Activated CD8-positive, alpha-beta T cell treated with anti-CD3 and anti-CD28 coated beads for 36 hours (primary cell): Measurements from ENCODE around the gene ZDHHC17. TPM values are rescaled to one million over a fixed set of nuclear protein-coding genes. Genes with fewer than 3 reads are reported as not detected.

Source experiments
- ATAC-seq: fragments of 200-7000 bp; cut with Tn5 transposase; one replicate; pipeline ENCODE4 v1.10.0; 2021; ENCODE audit warnings: mild to moderate bottlenecking, moderate library complexity
- CTCF ChIA-PET: fragments of 350-600 bp; sonication (Branson Sonifier 250); formaldehyde crosslinking; loops from one replicate; lab custom pipeline; 2021; ENCODE audit warnings: antibody characterized with exemption; lab: Charles Lee
- POLR2A ChIA-PET: fragments of 350-600 bp; sonication (Branson Sonifier 250); formaldehyde crosslinking; loops from one replicate; lab custom pipeline; 2021; ENCODE audit warnings: antibody characterized with exemption; lab: Charles Lee
- DNase-seq: peaks from one replicate; pipeline ENCODE4 v3.0.0-alpha.2; 2020
- H3K27ac Mint-ChIP-seq: one replicate; pipeline ENCODE4 v1.8.0; 2021; ENCODE audit warnings: mild to moderate bottlenecking, mixed read lengths
- H3K27me3 Mint-ChIP-seq: one replicate; pipeline ENCODE4 v1.8.0; 2021; ENCODE audit warnings: mixed read lengths
- H3K36me3 Mint-ChIP-seq: one replicate; pipeline ENCODE4 v1.8.0; 2021; ENCODE audit warnings: low read depth, mixed read lengths
- H3K4me1 Mint-ChIP-seq: one replicate; pipeline ENCODE4 v1.8.0; 2021; ENCODE audit warnings: low read depth, mixed read lengths
- H3K4me3 Mint-ChIP-seq: one replicate; pipeline ENCODE4 v1.8.0; 2021; ENCODE audit warnings: mild to moderate bottlenecking, moderate library complexity, mixed read lengths
- H3K9me3 Mint-ChIP-seq: one replicate; pipeline ENCODE4 v1.8.0; 2021; ENCODE audit warnings: mixed read lengths
- intact Hi-C: fragments of 100-400 bp; cut with micrococcal nuclease; formaldehyde crosslinking; loops from one replicate; pipeline ENCODE4 v1.10.0; 2022
- total RNA-seq, 2 experiments: library from RNA; stranded (reverse); gene quantifications; one replicate each; pipeline ENCODE4 v1.2.3, GENCODE V29; 2021
- TF ChIP-seq, protein P1 (sequence below): fragments of 200-600 bp; IDR thresholded peaks from one replicate; pipeline ENCODE4 v1.8.0; 2022; ENCODE audit warnings: antibody characterized with exemption, mild to moderate bottlenecking

Gene ZDHHC17, protein sequence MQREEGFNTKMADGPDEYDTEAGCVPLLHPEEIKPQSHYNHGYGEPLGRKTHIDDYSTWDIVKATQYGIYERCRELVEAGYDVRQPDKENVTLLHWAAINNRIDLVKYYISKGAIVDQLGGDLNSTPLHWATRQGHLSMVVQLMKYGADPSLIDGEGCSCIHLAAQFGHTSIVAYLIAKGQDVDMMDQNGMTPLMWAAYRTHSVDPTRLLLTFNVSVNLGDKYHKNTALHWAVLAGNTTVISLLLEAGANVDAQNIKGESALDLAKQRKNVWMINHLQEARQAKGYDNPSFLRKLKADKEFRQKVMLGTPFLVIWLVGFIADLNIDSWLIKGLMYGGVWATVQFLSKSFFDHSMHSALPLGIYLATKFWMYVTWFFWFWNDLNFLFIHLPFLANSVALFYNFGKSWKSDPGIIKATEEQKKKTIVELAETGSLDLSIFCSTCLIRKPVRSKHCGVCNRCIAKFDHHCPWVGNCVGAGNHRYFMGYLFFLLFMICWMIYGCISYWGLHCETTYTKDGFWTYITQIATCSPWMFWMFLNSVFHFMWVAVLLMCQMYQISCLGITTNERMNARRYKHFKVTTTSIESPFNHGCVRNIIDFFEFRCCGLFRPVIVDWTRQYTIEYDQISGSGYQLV
- total RNA-seq = 10 to 100 TPM; 20.8 to 22.4 TPM

DNA sequence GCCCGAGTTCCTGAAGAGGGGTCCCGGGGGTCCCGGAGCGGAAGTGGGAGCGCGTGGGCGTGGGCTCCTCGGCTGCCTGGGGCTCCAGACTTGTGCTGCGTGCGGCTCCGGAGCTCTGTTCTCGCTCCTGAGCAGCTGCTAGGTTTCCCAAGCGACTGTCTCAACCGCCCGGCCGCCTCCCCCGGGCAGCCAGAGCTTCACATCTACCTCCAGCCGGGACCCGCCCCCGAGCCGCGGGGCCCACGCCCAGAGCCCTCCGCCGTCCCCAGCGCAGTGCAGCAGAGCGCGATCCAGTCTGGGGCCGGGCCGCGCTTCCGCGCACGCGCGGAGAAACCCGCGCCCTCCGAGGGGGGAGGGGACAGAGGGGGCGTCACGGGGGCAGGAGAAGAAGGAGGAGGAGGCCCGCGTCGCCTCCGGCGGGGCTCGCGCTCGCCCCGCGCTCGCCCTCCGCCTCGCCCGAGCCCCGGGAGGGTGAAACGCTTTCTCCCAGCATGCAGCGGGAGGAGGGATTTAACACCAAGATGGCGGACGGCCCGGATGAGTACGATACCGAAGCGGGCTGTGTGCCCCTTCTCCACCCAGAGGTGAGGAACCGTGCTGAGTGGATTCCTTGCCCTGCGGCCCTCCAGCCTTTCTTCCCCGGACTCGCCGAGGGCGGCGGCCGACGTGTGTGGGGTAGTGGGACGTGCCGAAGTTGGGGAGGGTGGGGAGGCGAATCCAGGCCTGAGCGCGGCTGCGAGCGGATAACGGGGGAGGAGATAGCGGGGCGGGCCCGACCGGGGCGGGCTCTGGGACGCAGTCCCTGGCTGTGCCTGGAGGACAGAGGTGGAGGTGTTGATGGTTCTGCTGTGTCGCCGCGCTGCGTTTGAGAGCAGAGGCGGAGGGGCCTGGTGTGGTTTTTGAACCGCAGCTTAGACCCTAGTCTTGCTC, at the start of gene ZDHHC17:
TSS of gene ZDHHC17 (plus strand) at position 370 of the 930 bp plus-strand sequence. CDS start at position 492, 122 bp downstream.
- Mint-ChIP-seq H3K27ac (peak within 1 kb of the TSS; percentile 95), H3K4me3 (peak within 1 kb of the TSS; percentile 90), H3K4me1 (peaks cover 39% of the 10 kb centered on the region), H3K36me3 (peaks cover 3% of the 10 kb centered on the region), H3K27me3 (no peaks in the 10 kb centered on the region), H3K9me3 (no peaks in the 10 kb centered on the region)
- ChIA-PET CTCF (interaction anchor here (1.1 to 2.1 kb wide), 4 partner anchors 26 to 142 kb away, joined by 3 to 8 read pairs (median 4); no protein-coding TSS in a partner anchor), POLR2A (interaction anchor here (0.7 to 2.2 kb wide), 5 partner anchors 12 to 205 kb away, joined by 3 to 7 read pairs (median 4); partner anchors contain the start of gene OSBPL8)
- DNase-seq (peak; percentile 89), ATAC-seq (peak; percentile 87)
- intact Hi-C loops = no loop called here
- TF ChIP-seq, protein P1, sequence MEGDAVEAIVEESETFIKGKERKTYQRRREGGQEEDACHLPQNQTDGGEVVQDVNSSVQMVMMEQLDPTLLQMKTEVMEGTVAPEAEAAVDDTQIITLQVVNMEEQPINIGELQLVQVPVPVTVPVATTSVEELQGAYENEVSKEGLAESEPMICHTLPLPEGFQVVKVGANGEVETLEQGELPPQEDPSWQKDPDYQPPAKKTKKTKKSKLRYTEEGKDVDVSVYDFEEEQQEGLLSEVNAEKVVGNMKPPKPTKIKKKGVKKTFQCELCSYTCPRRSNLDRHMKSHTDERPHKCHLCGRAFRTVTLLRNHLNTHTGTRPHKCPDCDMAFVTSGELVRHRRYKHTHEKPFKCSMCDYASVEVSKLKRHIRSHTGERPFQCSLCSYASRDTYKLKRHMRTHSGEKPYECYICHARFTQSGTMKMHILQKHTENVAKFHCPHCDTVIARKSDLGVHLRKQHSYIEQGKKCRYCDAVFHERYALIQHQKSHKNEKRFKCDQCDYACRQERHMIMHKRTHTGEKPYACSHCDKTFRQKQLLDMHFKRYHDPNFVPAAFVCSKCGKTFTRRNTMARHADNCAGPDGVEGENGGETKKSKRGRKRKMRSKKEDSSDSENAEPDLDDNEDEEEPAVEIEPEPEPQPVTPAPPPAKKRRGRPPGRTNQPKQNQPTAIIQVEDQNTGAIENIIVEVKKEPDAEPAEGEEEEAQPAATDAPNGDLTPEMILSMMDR = no peak

- CTCF ChIA-PET = no interaction called here
These were observed 49.5 kb upstream of the ZDHHC17 start for GRCh38 chr12:76714415-76714814.

GRCh38 chr12:76714861-76715260, 49.1 kb upstream of the ZDHHC17 start:
- intact Hi-C loops = no loop called here
- Mint-ChIP-seq H3K36me3 (no peaks in the 10 kb centered on the region), H3K27ac (no peak overlapping the region), H3K4me3 (no peak overlapping the region), H3K4me1 (no peaks in the 10 kb centered on the region), H3K27me3 (no peaks in the 10 kb centered on the region), H3K9me3 (no peaks in the 10 kb centered on the region)
- DNase-seq (no peak), ATAC-seq (no peak)
- TF ChIP-seq, protein P1 = no peak
- ChIA-PET CTCF (no interaction called here), POLR2A (interaction anchor here (0.5 kb wide), 1 partner anchor 250 kb away, joined by 3 read pairs; no protein-coding TSS in a partner anchor)

More at GRCh38 chr12:76714415-76714814, 49.5 kb upstream of the ZDHHC17 start:
- Mint-ChIP-seq H3K9me3 (no peaks in the 10 kb centered on the region), H3K27me3 (no peaks in the 10 kb centered on the region), H3K36me3 (no peaks in the 10 kb centered on the region), H3K4me3 (no peak overlapping the region), H3K4me1 (no peaks in the 10 kb centered on the region), H3K27ac (no peak overlapping the region)
- DNase-seq = no peak
- POLR2A ChIA-PET = no interaction called here
- intact Hi-C loops = no loop called here
- no peak for ATAC-seq
- TF ChIP-seq, protein P1 = no peak

GRCh38 chr12:76715332-76715731, 48.6 kb upstream of the ZDHHC17 start:
- H3K9me3 Mint-ChIP-seq = no peaks in the 10 kb centered on the region
- no peaks in the 10 kb centered on the region for H3K4me1 Mint-ChIP-seq
- ChIA-PET POLR2A (interaction anchor here (0.5 kb wide), 1 partner anchor 251 kb away, joined by 3 read pairs; no protein-coding TSS in a partner anchor), CTCF (no interaction called here)
- no peak overlapping the region for H3K27ac Mint-ChIP-seq
- DNase-seq = no peak
- no peaks in the 10 kb centered on the region for H3K36me3 Mint-ChIP-seq
- no peak overlapping the region for H3K4me3 Mint-ChIP-seq
- TF ChIP-seq, protein P1 = no peak
- H3K27me3 Mint-ChIP-seq = no peaks in the 10 kb centered on the region
- intact Hi-C loops = no loop called here
- ATAC-seq = no peak
